NCI-H2081 treated with DMSO at 0.1 percent for 48 hours (cell line): Measurements from ENCODE around the gene XDH.

Experiments used
- DNase-seq: peaks from one replicate; lab custom pipeline; 2025; lab: John Stamatoyannopoulos, UW

Gene XDH

GRCh38 chr2:31414601-31415241 is at the start of gene XDH:
Gene XDH, minus strand, starts transcription at chr2:31414742. Its CDS starts 76 bp downstream, at chr2:31414666.
- DNase-seq = peak; percentile 81

GRCh38 chr2:31457651-31458050 is 43.1 kb upstream of the XDH start:
- DNase-seq = no peak

- no peak for DNase-seq
Measured at GRCh38 chr2:31446848-31447247, 32.3 kb upstream of the XDH start.

GRCh38 chr2:31442376-31442775 is 27.8 kb upstream of the XDH start:
- DNase-seq = no peak

- no peak for DNase-seq
Measured at GRCh38 chr2:31440764-31441163, 26.2 kb upstream of the XDH start.

- DNase-seq = no peak
Measured at GRCh38 chr2:31434911-31435310, 20.4 kb upstream of the XDH start.

GRCh38 chr2:31433541-31433940 is 19.0 kb upstream of the XDH start:
- no peak for DNase-seq

GRCh38 chr2:31430439-31431165 is 16.1 kb upstream of the XDH start:
- no peak for DNase-seq

GRCh38 chr2:31429759-31430438 is 15.4 kb upstream of the XDH start:
- no peak for DNase-seq

GRCh38 chr2:31429040-31429439 is 14.5 kb upstream of the XDH start:
- no peak for DNase-seq

- DNase-seq = no peak
Measured at GRCh38 chr2:31428001-31428418, 13.5 kb upstream of the XDH start.

GRCh38 chr2:31426096-31426495 is 11.6 kb upstream of the XDH start:
- DNase-seq = no peak

- no peak for DNase-seq
Measured at GRCh38 chr2:31421634-31422033, 7.1 kb upstream of the XDH start.

- DNase-seq = no peak
Measured at GRCh38 chr2:31420936-31421335, 6.4 kb upstream of the XDH start.

GRCh38 chr2:31419386-31419785 is 4.8 kb upstream of the XDH start:
- no peak for DNase-seq

- no peak for DNase-seq
Measured at GRCh38 chr2:31415421-31415820, 879 bp upstream of the XDH start.

- no peak for DNase-seq
Measured at GRCh38 chr2:31413862-31414550, 536 bp downstream of the XDH start.

GRCh38 chr2:31413025-31413424 is 1.5 kb downstream of the XDH start:
- DNase-seq = no peak

GRCh38 chr2:31411771-31412170 is 2.8 kb downstream of the XDH start:
- DNase-seq = no peak

- no peak for DNase-seq
Measured at GRCh38 chr2:31406593-31407385, 7.8 kb downstream of the XDH start.

- DNase-seq = no peak
Measured at GRCh38 chr2:31404827-31405226, 9.7 kb downstream of the XDH start.

- no peak for DNase-seq
Measured at GRCh38 chr2:31404302-31404701, 10.2 kb downstream of the XDH start.
